Loucy (cell line): ENCODE measurements around the gene FAM200C.

Experiments
- EZH2phosphoT487 ChIP-seq: fragments of 200-600 bp; IDR thresholded peaks from 2 replicates; pipeline ENCODE4 v1.6.1; 2018; ENCODE audit warnings: antibody characterized with exemption, mild to moderate bottlenecking, moderate library complexity, borderline replicate concordance
- TF ChIP-seq, protein P1 (sequence below): fragments of 200-600 bp; sonication (generic); conservative IDR thresholded peaks from 2 replicates; pipeline ENCODE4 v1.5.1; 2014; ENCODE audit warnings: mild to moderate bottlenecking, antibody characterized with exemption, low read length

GRCh38 chr5:160438316-160439204, 38.7 kb upstream of the FAM200C start:
- TF ChIP-seq, protein P1, sequence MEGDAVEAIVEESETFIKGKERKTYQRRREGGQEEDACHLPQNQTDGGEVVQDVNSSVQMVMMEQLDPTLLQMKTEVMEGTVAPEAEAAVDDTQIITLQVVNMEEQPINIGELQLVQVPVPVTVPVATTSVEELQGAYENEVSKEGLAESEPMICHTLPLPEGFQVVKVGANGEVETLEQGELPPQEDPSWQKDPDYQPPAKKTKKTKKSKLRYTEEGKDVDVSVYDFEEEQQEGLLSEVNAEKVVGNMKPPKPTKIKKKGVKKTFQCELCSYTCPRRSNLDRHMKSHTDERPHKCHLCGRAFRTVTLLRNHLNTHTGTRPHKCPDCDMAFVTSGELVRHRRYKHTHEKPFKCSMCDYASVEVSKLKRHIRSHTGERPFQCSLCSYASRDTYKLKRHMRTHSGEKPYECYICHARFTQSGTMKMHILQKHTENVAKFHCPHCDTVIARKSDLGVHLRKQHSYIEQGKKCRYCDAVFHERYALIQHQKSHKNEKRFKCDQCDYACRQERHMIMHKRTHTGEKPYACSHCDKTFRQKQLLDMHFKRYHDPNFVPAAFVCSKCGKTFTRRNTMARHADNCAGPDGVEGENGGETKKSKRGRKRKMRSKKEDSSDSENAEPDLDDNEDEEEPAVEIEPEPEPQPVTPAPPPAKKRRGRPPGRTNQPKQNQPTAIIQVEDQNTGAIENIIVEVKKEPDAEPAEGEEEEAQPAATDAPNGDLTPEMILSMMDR: peak; percentile 76
- TF ChIP-seq EZH2phosphoT487: no peak
